Measurements from ENCODE around the gene FRY.

Gene FRY

DNA sequence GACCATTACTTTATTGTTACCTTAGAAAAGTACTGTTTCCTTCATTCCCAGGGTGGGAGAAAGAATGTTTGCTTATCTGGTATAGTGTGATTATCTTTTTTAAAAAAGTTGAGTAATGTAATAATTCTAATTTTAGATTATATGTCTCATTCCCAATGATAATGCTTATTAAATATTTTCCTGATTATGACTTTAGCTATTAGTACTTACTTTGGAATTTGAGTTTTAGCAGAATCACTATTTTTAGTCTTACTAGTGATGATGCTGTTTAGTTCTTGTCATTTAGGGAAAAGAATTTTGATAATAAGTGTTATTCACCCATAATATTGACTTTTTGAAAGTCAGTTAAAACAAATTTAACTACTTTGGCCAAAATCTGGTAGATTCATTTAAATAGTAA, 95.2 kb downstream of the FRY start:
- FAIRE-seq, result no peak
- no peak for DNase-seq (ENCODE audit: low spot score)

DNA sequence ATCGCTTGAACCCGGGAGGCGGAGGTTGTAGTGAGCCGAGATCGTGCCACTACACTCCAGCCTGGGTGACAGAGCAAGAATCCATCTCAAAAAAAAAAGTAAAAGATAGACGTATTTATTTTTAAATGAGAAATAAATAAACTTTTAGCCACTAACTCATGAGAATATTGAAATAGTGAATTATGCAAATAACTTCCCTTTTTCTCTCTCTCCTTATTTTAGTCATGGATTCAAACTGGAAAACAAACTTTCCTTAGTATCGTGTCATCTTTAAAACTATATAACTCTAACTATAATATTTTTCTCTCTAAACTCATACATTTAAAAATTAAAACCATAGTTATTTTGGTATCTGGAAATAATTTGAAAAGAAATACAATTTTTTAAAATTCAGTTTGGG, 96.1 kb downstream of the FRY start:
- FAIRE-seq, result no peak
- no peak for DNase-seq (ENCODE audit: low spot score)

DNA sequence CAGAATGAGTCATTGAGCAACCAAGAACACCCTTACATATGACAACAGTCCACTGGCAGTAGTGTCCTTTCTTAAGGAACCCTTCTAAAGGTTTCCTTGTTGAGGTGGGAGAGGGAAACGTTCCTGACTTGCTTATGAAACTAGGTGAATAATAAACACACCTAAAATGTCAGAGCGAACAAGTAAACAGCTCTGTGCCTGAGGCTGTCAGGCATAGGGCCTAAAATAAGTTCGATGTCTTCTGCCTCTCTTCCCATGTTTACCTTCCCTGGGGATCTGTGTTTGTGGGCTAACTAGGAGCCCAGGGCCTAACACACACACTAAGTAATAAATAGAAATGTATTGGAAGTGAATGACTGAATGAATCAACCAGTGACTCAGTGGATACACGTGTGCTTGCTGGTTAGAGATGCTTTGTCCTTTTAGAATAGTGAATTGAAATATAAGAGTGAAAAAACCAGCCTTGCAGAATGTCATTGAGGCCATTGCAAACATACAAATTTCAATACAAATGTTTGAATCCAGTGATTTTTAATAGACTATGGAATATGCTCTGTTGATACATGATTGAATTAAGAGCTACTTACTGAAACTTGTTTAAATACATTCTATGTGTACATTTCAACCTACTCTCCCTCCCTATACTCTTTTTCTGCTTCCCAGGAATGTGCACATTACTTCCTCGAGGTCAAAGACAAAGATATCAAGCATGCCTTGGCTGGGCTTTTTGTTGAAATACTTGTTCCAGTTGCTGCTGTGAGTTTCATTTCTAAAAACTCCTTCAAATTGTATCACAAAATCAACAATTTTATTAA, 102.9 kb downstream of the FRY start:
- no peak for FAIRE-seq
- no peak for DNase-seq (ENCODE audit: low spot score)

DNA sequence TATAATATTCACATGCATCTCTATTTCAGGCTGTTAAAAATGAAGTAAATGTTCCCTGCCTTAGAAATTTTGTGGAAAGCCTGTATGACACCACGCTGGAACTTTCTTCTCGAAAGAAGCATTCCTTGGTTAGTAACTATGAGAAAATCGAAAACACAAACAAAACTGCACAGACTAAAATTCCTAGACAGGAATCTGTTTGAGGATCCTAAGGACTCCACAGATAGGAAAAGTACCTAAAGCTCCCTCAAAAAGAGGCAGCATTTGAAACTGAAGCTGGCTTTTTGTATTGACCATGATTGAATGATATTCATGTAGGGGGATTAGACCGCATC, 103.4 kb downstream of the FRY start:
- DNase-seq (ENCODE audit: low spot score) (no peak), FAIRE-seq (no peak)

DNA sequence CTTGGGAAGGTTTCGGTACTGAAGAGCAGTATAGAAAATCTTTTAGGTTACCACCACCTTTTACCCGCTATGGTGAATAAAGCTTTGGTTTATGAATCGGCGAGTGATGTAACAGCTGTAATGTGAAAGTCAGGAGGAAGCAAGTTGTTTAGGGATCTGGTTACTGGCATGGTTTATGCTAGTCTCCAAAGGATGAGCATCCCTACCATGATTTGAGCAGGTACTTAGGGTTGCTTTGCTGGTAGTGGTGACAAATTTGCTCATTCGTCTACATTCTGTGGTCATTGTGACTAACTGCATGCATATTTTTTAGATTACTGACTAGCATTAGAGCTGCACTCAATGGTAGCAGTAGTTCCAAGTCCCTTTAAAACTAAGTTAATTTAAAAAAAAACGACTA, 104.1 kb downstream of the FRY start:
- DNase-seq (ENCODE audit: low spot score), result no peak
- FAIRE-seq, result no peak

DNA sequence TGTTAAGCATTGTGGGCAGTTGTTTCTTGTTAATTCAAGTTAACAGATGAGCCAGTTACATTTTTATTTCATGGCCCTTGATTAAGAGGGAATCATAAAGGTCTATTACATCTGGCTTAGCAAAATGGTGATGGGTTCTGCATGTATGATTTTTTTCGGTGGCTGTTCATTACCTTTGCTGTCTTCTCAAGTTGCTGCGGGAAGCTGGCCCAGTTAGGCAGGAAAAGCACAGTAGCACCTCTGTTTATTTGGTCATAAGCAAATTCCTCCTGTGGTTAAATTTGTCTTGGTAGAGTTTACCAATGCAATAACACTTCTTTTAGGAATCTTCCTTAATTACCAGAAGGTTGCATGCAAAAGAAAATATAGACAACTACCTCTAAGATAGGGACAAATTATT, 104.5 kb downstream of the FRY start:
- FAIRE-seq (no peak), DNase-seq (ENCODE audit: low spot score) (no peak)

DNA sequence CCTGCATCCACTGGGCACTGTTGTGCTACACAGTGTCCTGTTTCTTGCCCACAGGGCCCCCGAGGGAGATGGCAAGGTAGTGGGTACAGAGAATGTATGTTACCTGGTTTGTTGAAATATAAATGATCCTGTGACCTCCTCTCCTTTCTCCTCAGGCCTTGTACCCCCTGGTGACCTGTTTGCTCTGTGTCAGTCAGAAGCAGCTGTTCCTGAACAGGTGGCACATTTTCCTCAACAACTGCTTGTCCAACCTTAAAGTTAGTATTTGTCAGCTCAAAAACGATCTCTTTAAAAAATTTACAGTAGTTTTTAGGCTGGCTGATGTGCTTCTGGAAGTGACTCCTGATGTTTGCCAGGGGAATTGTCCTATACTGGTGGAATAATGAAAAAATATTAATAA, 105.1 kb downstream of the FRY start:
- DNase-seq (ENCODE audit: low spot score) (no peak), FAIRE-seq (no peak)

DNA sequence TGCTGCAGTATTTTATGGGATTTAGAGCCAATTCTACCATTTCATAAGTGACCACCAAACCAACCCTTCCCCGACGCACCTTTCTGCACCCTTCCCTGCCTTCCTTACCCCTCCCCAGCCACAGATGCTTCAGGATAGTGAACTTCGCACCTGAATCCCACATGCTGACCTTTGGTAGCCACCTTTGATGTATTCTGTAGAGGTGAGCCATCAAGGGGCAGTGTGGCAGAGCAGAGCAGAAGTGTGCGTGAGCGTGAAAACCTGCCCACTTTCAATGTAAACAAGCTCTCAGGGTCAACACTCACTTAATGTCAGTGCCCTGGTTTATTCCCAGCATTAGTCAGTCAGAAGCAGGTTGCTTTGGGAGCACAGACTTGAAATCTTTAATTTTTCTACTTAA, 107.7 kb downstream of the FRY start:
- DNase-seq (ENCODE audit: low spot score) (no peak), FAIRE-seq (no peak)

DNA sequence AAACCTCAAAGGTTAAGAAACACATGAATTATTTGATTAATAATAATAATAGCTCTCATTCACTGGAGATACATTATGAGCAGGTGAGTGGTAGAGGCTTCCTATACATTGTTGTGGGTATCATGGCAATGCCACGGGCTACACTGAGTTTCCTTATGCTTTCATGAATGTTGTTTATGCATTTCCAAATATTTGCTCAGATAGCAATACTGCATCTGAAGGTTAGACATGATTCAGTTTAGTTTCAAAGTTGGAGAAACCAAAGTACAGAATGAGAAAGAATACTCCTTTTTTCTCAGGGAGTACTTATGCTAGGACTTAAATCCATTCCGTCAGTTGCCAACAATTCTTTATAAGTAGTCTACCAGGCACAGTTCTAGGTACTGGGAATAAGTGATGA, 108.5 kb downstream of the FRY start:
- DNase-seq (ENCODE audit: low spot score) (no peak), FAIRE-seq (no peak)

DNA sequence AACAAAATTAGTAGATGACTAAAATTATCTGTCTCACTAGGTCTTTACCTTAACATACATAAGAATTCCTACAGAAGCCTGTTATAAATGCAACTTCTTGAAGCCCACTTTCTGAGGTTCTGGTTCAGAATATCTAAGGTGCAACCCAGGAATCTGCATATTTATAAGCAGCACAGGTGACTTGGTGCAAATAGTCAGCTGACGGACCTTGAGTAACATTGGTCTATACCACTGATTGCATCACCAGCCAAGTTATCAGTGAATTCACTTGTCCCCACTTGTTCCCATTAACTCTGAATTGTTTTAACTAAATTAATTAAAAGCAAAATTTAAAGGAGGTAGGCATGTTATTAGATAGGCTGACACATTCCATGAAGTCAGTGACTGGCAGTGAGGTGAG, 109.9 kb downstream of the FRY start:
- FAIRE-seq (no peak), DNase-seq (ENCODE audit: low spot score) (no peak)

DNA sequence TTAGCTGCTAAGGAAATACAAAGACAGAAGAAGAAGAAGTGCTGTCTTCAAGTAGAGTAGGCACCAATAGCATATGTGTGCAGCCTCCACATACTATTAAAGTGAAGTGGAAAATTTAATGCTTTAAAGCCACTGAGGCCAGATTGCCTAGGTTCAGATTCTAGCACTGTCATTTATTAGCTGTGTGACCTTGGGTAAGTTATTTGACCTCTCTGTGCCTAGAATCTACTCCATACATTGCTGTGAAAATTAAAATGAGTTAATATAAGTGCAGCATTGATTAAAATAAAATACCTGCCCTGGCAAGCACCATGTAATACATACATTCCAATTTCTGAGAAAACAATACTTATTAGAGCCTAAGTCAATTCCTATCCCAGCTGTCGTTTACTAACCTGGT, 110.5 kb downstream of the FRY start:
- DNase-seq (ENCODE audit: low spot score), result no peak
- no peak for FAIRE-seq

DNA sequence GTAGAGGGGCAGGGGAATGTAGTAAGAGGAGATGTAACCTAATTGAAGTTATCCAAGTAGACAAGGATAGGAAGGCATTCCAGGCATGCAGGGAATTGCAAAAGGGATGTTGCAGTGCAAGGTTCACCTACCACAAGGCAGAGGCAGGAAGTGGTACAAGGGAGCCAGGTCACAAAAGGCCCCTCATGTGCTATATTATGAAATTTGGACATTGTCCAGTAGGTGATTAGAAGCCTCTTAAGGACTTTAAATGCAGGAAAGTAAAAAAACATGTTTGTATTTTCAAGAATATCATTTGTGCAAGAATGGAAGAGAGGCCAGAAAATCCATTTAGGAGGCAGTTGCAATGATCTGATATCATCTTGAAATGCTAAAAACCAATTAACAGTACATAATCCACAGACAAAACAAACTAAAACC, 111.4 kb downstream of the FRY start:
- DNase-seq (ENCODE audit: low spot score), result peak; percentile 28
- FAIRE-seq, result no peak

DNA sequence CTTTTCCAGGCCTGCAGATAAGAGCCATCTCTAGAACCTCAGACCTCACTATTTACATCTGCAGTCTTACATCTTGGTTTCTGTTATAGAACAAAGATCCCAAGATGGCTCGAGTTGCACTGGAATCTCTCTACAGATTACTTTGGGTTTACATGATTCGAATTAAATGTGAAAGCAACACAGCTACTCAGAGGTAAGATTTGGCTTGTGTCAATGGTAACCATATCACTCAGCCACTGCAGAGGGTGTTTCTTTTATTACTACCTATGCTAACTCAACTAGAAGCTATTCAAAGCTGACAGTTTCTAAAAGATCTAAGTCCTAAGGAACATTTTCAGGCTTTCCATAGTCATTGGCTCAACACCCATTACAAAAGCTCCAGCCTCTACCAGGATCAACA, 115.6 kb downstream of the FRY start:
- DNase-seq (ENCODE audit: low spot score), result no peak
- no peak for FAIRE-seq

DNA sequence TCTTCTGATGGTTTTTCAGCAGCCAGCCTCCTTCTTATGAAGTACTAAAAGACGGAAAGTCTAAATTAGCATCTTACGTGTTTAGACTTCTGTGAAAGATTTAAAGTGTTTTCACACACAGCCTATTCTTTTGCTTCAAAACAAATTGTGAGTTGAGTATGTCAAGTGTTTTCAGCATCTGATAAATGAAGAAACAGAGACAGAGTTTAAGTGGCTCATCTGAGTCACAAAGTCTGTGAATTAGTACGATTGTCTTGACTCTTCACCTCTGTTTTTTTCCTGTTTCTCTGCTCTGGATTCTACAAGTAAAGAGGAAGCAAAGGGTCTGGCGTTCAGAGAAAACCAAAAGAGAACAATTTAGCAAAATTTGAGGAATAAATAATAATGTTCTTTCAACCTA, 116.4 kb downstream of the FRY start:
- FAIRE-seq, result no peak
- DNase-seq (ENCODE audit: low spot score), result no peak

DNA sequence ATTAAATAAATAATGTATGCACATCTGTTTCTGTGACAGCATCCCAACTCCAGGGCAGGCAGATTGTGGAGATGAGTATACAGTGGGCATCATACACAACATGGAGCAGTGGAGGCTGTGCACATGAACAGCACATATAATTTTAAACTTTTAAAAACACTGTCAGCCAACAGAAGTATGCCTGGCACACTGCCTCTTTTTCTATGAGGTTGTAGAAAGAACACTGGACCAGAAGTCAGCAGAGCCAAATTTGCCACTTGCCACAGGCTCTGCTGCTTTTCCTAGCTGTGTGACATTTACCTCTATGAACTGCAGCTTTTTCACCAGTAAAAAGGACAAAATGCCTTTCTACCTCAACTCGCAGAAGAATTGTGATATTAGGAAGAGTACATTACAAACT, 118.7 kb downstream of the FRY start:
- FAIRE-seq, result no peak
- no peak for DNase-seq (ENCODE audit: low spot score)

DNA sequence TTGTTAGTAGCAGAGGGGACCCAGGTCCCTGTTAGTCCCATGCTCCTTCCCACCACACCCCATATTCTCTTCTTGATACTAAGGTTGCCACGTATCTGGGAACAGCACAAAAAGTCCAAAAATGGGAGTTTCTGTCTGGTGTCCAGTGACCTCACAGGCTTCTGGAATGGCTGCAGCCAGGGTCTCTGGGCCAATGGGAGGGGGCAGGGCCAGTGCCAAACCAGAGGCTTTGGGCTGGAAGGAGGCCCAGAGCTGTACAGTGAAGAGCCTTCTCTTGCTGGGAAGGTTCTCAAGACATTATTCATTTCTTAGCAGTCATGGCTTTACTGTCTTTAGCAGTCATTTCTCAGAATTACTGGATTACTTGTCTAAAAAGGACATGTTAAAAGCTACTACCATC, 119.2 kb downstream of the FRY start:
- FAIRE-seq, result no peak

DNA sequence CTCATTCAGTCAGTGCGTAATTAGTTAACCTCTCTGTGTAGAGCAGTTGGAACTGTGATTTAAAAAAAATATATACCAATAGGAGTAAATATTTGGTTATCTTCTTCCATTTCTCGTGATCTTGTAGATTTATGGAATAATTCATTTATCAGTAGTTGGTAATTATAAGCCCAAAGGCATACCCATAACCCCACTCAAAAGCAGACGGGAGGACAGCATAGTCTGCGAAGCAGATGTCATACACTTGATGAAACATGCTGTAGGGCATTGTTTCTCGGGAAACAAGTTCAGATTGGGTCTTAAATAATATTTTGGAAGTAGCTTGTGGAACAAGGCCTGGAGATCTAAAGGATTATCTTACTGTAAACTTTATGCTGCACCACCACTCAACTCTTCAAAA, 119.7 kb downstream of the FRY start:
- DNase-seq (ENCODE audit: low spot score), result no peak
- no peak for FAIRE-seq

More for the DNA sequence above, 119.2 kb downstream of the FRY start:
- no peak for DNase-seq (ENCODE audit: low spot score)

DNA sequence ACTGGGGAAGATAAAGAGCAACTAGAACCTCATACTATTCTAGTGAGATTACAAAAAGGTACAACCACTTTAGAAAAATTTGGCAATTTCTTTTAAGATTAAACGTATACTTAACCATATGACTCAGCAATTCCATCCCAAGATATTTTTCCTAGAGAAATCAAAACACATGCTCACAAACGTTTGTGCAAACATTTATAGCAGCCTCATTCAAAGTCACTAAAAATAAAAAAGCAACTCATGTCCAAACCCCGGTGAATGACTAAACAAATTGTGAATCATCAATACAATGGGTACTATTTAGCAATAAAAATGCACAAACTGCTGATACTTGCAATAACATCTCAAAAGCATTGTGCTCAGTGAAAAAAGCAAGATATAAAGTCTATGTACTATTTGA, 121.5 kb downstream of the FRY start:
- FAIRE-seq, result no peak
- DNase-seq (ENCODE audit: low spot score), result no peak

DNA sequence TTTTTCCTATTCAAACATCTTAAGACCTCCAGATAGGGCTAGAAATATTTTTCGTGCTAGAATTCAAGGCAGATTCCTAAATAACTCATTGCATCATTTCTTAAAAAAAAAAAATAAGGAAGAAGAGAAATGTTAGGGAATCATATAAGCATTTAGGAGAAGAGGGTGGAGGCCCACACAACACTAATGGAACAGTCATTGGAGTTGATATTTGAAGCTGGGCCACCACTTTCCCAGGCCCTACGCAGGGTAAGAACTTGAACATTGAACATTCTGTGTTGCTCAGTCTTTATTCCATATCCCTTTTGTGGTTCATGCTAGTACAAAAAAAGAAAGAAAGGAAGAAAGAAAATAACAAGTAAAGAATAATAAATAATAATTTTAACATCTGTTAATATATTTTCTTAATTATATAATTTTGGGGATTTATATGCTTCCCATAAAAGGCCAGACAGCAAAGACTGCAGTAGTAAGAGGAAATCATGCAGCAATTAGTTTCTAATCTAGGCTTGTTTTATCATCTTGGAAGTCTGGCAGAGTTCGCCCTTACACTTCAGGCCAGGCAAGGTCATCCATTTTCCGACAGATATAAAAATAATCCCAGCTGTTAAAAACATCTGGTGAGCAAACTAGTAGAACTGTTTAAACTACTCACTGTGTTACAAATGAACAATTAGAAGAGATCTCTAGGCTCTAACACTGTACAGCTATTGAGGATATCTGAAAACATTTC, 127.7 kb downstream of the FRY start:
- no peak for DNase-seq (ENCODE audit: low spot score)
- FAIRE-seq, result no peak

DNA sequence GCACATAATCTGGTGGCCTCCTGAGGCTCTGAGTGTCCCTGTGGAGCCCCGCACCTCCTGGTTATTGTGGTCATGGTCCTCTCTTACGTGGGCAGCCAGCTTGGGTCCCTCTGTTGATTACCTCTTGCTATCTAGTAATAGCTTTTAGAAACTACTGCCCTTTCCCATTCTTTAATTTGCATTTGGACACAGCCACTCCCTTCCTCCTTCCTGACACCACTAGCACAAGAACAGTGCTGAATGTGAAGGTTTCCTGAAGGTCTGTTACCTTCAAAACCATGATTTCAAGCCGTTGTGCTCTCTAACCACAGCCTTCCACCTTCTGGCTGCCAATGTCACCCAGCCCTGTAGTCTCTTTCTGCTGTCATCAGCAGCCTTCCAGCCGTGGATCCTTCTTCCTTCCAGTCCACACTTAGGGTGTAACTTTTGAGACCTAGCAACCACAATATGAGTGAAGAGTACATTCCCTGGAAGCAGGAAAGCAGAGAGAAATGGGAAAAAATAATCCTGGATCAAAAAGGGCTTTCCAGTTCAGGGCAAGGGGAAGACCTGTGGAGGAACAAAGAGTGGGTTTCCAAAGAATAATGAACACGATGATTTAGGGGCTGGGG, 130.9 kb downstream of the FRY start:
- DNase-seq (ENCODE audit: low spot score) (no peak), FAIRE-seq (no peak)

DNA sequence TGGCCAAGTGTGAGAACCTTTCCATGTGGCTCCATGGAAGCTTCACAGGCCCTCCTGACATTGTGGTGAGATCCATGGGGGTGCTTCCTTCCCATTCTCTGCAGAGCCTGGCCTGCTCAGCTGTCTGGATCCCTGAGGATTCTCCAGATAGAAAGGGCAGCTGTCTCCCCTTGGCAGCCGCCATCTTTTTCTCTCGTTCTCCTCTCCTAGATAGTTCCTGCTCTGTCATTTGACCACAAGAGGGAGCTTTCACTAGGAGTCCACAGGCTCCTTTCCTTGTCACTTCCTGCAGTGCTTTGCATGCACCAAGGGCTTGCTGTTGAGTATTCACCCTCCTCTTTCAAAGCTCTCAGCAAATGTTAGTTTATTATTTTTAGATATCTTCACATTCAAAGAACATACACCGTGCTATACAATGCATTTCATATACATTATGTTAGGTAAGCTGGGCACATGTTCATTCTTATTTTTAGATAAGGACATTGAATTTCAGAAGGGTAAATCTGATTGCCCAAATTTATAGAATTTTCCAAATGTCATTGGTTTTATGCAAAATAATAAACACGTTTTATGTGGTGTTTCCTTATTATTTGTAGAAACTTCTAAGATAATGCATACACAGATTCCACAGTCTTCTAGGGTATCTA, 133.2 kb downstream of the FRY start:
- peak; percentile 67 for DNase-seq (ENCODE audit: low spot score)
- no peak for FAIRE-seq

DNA sequence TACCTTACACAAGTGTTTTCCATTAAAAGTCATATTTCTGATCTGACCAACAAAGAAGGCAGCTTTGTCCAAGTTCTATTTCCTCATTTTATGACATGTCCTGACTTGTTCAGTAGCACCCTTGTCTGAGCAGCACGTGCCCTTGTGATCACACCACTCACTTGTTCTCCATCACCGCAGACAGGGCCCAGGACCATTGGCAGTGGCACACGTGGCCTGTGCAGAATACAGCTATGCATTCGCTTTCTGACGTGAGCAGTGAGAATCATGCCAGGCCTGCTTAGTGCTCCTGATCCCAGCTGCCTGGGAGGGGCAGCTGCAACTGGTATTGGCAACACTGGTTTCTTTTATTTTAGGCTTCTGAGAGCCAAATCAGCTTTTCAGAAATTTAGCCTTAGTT, 134.2 kb downstream of the FRY start:
- FAIRE-seq, result no peak
- DNase-seq (ENCODE audit: low spot score), result no peak

Data from urothelium cell line (cell line).